KMS-11 (cell line): Measurements from ENCODE around the gene STRIP1.

Experiments used
- H2AFZ ChIP-seq: fragments of 200-600 bp; sonication (generic); 2 replicates; pipeline ENCODE4 v1.6.1; 2016; ENCODE audit warnings: antibody characterized with exemption, mixed run types, low read depth
- H3K27ac ChIP-seq: fragments of 200-600 bp; sonication (generic); 2 replicates; pipeline ENCODE4 v1.6.1; 2016; ENCODE audit warnings: mild to moderate bottlenecking, mixed run types
- H3K27me3 ChIP-seq: fragments of 200-600 bp; sonication (generic); 2 replicates; pipeline ENCODE4 v1.6.1; 2017; ENCODE audit warnings: mild to moderate bottlenecking, low read depth, mixed run types, moderate library complexity; ENCODE audit not compliant: insufficient read depth
- H3K36me3 ChIP-seq: fragments of 200-600 bp; sonication (generic); 2 replicates; pipeline ENCODE4 v1.6.1; 2017; ENCODE audit warnings: mild to moderate bottlenecking, mixed run types; ENCODE audit not compliant: insufficient read depth
- H3K4me1 ChIP-seq: fragments of 200-600 bp; sonication (generic); 2 replicates; pipeline ENCODE4 v1.6.1; 2016; ENCODE audit warnings: mild to moderate bottlenecking, low read depth, mixed run types; ENCODE audit not compliant: poor library complexity, severe bottlenecking
- H3K4me2 ChIP-seq: fragments of 200-600 bp; sonication (generic); 2 replicates; pipeline ENCODE4 v1.7.0; 2016; ENCODE audit warnings: mild to moderate bottlenecking, mixed run types
- H3K4me3 ChIP-seq: fragments of 200-600 bp; sonication (generic); IDR thresholded peaks from 2 replicates; pipeline ENCODE4 v1.6.1; 2017; ENCODE audit warnings: low read depth, low read length, mixed read lengths; ENCODE audit not compliant: insufficient read depth
- H3K79me2 ChIP-seq: fragments of 200-600 bp; sonication (generic); 2 replicates; pipeline ENCODE4 v1.6.1; 2016; ENCODE audit warnings: low read depth, mixed run types; ENCODE audit not compliant: insufficient read depth
- H3K9ac ChIP-seq: fragments of 200-600 bp; sonication (generic); 2 replicates; pipeline ENCODE4 v1.6.1; 2016; ENCODE audit warnings: mild to moderate bottlenecking, mixed run types
- H4K20me1 ChIP-seq: fragments of 200-600 bp; sonication (generic); 2 replicates; pipeline ENCODE4 v1.6.1; 2016; ENCODE audit warnings: mild to moderate bottlenecking, mixed run types; ENCODE audit not compliant: insufficient read depth
- TF ChIP-seq, protein P1 (sequence below): fragments of 200-600 bp; sonication (generic); conservative IDR thresholded peaks from 2 replicates; pipeline ENCODE4 v1.6.1; 2017; ENCODE audit warnings: low read depth, mild to moderate bottlenecking, antibody characterized with exemption, low read length, moderate library complexity, mixed read lengths

Gene STRIP1

DNA sequence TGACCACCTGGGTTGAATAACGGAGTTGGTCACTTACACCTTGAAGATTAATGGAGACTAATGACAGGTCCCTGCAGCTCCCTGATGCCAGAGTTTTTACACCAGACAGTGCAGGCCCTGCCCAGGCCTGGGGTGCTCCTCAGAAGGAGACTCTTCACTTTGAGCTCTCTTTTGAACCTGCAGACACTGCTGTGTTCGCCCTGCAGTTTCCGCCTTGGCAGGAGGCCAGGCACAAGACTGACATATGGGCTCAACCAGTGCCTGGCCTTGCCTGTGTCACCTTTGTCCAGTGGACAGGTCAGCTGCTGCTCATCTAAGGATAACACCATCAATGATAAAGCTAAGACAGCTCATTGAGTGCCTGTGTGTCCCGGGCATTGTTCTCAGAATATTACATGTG lies 5.2 kb downstream of the STRIP1 start:
- H3K36me3 ChIP-seq: peaks cover 22% of the 10 kb centered on the region; the same call in 1 of the 2 replicates

DNA sequence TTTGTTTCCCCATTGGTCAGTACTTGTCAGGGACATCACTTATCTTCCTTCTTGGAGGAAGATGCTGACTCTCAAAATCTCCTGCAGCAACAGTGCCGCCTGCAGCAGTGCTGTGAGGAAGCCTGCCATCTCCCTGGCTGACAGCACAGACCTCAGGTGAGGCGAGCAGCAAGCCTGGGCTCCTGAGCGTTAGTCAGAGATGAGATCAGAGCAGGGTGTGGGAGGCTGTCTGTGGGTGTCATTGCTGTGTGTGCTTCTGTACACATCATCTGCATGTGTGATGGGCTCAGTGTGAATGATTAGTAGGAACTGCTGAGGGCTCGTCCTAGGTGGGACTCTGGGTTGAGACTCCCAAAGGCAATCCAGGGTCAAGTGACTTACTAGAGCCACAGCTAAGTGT lies 6.1 kb downstream of the STRIP1 start:
- H3K79me2 ChIP-seq: peaks cover 12% of the 10 kb centered on the region
- no peak overlapping the region for H3K9ac ChIP-seq
- peaks cover 22% of the 10 kb centered on the region; the same call in 1 of the 2 replicates for H3K36me3 ChIP-seq
- H3K27me3 ChIP-seq: no peaks in the 10 kb centered on the region
- no peak overlapping the region for H3K27ac ChIP-seq
- H2AFZ ChIP-seq: no peak overlapping the region
- no peaks in the 10 kb centered on the region for H4K20me1 ChIP-seq
- no peak overlapping the region for H3K4me2 ChIP-seq
- no peak overlapping the region for H3K4me3 ChIP-seq
- H3K4me1 ChIP-seq: peaks cover 19% of the 10 kb centered on the region
- TF ChIP-seq, protein P1, sequence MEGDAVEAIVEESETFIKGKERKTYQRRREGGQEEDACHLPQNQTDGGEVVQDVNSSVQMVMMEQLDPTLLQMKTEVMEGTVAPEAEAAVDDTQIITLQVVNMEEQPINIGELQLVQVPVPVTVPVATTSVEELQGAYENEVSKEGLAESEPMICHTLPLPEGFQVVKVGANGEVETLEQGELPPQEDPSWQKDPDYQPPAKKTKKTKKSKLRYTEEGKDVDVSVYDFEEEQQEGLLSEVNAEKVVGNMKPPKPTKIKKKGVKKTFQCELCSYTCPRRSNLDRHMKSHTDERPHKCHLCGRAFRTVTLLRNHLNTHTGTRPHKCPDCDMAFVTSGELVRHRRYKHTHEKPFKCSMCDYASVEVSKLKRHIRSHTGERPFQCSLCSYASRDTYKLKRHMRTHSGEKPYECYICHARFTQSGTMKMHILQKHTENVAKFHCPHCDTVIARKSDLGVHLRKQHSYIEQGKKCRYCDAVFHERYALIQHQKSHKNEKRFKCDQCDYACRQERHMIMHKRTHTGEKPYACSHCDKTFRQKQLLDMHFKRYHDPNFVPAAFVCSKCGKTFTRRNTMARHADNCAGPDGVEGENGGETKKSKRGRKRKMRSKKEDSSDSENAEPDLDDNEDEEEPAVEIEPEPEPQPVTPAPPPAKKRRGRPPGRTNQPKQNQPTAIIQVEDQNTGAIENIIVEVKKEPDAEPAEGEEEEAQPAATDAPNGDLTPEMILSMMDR: no peak

More for the DNA sequence above, 5.2 kb downstream of the STRIP1 start:
- Histone ChIP-seq H3K4me3 (no peak overlapping the region), H4K20me1 (no peaks in the 10 kb centered on the region), H3K4me2 (no peak overlapping the region), H3K4me1 (peaks cover 23% of the 10 kb centered on the region), H3K9ac (no peak overlapping the region), H3K27me3 (no peaks in the 10 kb centered on the region), H2AFZ (no peak overlapping the region), H3K27ac (no peak overlapping the region), H3K79me2 (peaks cover 21% of the 10 kb centered on the region)
- TF ChIP-seq, protein P1: no peak

DNA sequence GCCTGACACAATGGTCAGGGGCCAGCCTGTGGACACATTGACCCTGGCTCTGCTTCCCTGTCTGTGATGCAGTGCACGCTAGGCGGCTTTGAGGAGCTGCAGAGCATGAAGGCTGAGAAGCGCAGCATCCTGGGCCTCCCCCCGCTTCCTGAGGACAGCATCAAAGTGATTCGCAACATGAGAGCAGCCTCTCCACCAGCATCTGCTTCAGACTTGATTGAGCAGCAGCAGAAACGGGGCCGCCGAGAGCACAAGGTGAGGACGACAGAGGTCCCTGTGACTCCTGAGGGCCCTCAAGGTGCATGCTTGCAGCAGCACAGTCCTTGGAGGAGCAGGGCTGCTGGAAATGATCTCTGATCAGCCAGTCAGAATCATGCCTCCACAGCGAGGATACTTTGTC lies 8.6 kb downstream of the STRIP1 start:
- Histone ChIP-seq H3K4me1 (no peaks in the 10 kb centered on the region), H3K36me3 (peaks cover 37% of the 10 kb centered on the region; the same call in 1 of the 2 replicates), H3K79me2 (no peaks in the 10 kb centered on the region), H3K4me3 (no peak overlapping the region), H3K4me2 (no peak overlapping the region), H3K27me3 (no peaks in the 10 kb centered on the region), H4K20me1 (no peaks in the 10 kb centered on the region), H2AFZ (no peak overlapping the region), H3K9ac (no peak overlapping the region), H3K27ac (no peak overlapping the region)
- TF ChIP-seq, protein P1: no peak

DNA sequence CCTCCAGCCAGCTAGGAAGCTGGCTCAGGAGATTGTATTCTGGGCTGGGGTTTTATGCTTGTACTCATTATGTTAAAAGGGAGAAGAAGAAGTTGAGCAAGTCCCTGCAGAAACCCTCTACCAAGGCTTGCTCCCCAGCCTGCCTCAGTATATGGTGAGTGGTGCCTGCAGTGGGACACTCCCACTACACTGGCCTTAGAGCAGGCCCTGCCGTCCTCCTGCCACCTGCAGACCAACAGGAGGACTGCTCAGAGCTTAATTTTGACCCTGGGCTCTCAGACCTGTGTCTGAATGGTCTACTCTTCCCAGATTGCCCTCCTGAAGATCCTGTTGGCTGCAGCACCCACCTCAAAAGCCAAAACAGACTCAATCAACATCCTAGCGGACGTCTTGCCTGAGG lies 13.0 kb downstream of the STRIP1 start:
- Histone ChIP-seq H4K20me1 (no peaks in the 10 kb centered on the region), H3K36me3 (peaks cover 22% of the 10 kb centered on the region; the same call in 1 of the 2 replicates), H3K27me3 (no peaks in the 10 kb centered on the region), H3K4me2 (no peak overlapping the region), H2AFZ (no peak overlapping the region), H3K27ac (no peak overlapping the region), H3K9ac (no peak overlapping the region), H3K79me2 (no peaks in the 10 kb centered on the region), H3K4me1 (no peaks in the 10 kb centered on the region), H3K4me3 (no peak overlapping the region)
- TF ChIP-seq, protein P1: no peak; the same call in 1 of the 2 replicates
